SIG-M5 treated with dmso at 0.1 percent for 504 hours (cell line): ENCODE measurements around the gene STOML1.

Experiments used
- DNase-seq: peaks from one replicate; lab custom pipeline; 2025; ENCODE audit not compliant: unreplicated experiment; lab: John Stamatoyannopoulos, UW

STOML1 gene

GRCh38 chr15:74022706-74023470, 30.8 kb upstream of the STOML1 start:
- no peak for DNase-seq

DNA sequence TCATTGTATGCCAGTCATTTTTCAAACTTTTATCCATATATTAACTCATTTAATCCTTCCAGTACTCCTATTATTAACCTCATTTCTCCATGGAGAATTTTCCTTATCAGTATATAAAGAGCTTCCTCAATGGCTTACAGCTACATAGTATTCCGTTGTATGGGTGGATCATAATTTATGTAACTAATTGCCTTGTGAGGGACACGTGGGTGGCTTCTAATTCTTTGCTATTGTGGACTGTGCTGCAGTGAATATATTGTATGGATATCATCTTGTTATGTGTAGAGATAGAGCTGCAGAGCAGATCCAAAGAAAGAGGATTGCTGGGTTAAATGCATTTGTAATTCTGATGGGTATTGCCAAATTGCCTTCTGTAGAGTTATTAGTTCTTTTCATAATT, 27.6 kb upstream of the STOML1 start:
- DNase-seq, result no peak

GRCh38 chr15:74013374-74013894, 21.3 kb upstream of the STOML1 start:
- no peak for DNase-seq

DNA sequence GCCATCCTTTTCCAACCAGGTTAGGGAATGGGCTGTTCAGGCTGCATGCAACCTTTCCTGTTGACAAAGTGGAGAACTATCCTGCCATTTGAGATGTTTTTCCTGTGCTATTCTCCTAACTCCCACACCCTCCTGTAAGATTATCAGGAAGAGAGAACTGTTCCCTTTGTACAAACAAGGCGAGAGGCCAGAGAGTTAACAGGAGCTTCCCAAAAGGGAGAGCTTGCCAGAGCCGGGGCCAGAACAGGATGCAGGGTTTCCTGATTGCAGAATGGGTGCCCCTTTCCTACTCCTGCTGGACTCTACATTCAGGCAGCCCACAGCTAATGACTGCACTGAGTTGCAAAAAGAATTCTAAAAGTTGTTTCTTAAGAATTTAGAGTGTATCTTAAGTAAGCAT, 19.5 kb upstream of the STOML1 start:
- no peak for DNase-seq

DNA sequence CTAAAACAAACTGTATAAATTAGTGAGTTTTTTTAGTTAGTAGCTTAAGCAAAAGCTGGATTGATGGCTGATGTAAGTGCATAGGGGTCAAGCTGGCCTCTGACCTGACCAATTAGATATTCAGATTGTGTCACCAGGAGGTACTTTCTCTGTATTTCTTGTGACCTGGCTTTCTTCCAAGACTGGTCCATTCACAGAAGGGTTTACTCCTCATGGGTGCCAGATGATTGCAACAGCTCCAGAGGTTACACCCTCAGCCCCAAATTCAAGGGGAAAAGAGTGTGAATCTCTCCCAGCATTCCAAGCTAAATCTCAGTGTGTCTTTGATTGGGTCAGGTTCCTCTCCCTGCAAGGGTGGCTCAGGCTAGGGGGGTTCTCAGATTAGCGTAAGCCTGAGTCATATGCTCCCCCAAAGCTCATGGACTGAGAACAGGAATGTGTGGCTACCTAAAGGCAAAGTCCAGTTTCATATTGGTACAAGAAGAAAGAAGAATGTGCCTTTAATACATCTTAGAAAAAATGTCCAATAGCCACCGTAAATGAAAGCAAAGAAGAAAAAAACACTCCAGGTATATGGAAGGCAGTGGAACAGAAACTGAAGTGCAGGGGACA, 18.9 kb upstream of the STOML1 start:
- no peak for DNase-seq

DNA sequence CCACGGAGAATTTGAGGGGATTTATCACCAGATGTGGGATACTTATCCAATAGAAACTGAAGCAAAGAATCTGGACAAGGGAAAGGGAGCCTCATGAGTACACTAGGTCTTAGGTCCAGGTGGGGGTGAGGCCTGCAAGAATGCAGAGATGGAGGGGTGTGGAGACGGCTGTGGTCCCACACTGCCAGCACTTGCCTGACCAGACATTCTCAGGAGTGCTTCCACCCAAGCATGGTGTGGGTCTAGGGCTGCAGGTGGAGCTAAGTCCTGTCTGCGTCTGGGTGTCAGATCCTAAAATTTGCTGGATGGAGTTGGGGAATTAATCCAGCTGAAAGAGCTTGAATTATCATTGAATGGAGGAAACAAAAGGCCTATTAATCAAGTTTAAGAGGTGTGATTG, 16.8 kb upstream of the STOML1 start:
- no peak for DNase-seq

GRCh38 chr15:74007820-74008371, 15.8 kb upstream of the STOML1 start:
- no peak for DNase-seq

GRCh38 chr15:74006774-74007639, 14.9 kb upstream of the STOML1 start:
- no peak for DNase-seq

- DNase-seq, result no peak
Measured at GRCh38 chr15:73997986-73998385, 5.9 kb upstream of the STOML1 start.

GRCh38 chr15:73996939-73997338, 4.8 kb upstream of the STOML1 start:
- peak; percentile 23 for DNase-seq

GRCh38 chr15:73996267-73996666, 4.2 kb upstream of the STOML1 start:
- DNase-seq, result no peak

DNA sequence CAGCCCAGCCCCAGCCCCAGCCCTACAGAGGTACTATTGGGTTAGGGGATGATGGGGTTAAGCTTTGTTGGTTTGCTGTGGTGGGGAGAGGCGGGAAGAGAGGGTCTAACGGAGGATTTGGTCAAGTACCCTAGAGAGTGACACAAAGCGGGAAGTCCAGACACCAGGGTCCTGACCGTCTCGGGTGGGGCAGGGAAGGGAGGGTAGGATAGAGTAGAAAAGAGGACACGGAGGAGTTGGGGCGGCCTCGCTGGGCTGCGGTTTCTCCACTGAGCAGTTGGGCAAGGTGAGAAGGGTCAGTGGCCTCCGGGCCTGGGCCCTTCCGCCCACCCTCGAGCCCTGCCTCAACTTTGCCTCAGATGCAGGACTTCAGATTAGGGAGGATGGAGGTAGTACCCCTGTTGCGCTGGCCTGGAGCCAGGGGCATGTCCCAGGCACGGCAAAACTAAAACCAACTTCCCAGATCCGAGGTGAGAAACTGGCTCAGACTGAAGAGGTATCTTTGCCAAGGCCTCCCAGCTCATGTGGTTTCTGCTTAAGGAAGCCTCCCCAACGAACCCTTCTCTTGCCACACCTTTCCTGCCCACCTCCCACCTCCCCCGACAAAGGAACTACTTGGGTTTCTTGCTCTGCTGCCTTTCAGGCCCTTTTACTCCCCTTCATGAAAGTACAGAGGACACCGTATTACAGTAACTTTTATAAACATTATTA, 3.0 kb upstream of the STOML1 start:
- DNase-seq, result peak; percentile 30

DNA sequence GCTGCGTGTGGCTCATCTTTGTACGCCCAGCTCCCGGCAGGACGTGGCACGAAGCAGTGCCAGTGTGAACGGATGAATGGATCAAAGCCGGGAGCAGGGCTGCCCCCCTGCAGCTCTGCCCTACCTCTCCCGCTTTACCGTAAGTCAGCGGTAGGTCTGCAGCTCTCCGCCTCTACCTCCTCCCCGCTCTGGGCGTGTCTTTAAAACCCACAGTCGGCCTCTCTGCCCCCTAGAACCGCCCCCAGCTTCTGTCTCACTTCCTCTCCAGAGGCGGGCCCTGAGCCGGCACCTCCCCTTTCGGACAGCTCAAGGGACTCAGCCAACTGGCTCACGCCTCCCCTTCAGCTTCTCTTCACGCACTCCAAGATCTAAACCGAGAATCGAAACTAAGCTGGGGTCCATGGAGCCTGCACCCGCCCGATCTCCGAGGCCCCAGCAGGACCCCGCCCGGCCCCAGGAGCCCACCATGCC, 2.4 kb upstream of the STOML1 start, which contains the start of gene PML:
TSS of gene PML (plus strand) at position 304 of the 471 bp plus-strand sequence. CDS start at position 401, 97 bp downstream.
- peak; percentile 98 for DNase-seq

- DNase-seq, result no peak
Measured at GRCh38 chr15:73993211-73993994, 1.3 kb upstream of the STOML1 start.

- DNase-seq, result no peak
Measured at GRCh38 chr15:73992594-73992898, 451 bp upstream of the STOML1 start.

DNA sequence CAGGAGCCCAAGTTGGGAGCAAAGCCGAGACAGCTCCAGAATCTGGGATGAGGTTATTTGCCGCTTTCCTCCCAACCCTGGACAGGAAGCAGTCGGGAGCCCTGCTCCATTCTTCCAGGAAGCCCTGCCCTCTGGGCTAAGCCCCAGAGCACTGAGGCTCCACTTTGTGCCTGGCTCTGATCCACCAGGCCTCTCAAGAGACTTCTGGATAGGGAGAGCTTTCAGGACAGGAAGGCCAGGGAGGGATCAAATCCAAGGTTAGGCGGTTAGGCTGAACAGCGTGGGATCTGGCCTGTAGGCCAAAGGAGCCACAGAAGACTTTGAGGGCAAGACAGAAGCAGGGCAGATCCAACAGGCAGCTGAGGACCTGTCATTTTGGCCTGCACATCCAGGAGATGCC, 835 bp downstream of the STOML1 start:
- DNase-seq, result no peak

GRCh38 chr15:73990250-73991005, 1.7 kb downstream of the STOML1 start:
- DNase-seq, result no peak

DNA sequence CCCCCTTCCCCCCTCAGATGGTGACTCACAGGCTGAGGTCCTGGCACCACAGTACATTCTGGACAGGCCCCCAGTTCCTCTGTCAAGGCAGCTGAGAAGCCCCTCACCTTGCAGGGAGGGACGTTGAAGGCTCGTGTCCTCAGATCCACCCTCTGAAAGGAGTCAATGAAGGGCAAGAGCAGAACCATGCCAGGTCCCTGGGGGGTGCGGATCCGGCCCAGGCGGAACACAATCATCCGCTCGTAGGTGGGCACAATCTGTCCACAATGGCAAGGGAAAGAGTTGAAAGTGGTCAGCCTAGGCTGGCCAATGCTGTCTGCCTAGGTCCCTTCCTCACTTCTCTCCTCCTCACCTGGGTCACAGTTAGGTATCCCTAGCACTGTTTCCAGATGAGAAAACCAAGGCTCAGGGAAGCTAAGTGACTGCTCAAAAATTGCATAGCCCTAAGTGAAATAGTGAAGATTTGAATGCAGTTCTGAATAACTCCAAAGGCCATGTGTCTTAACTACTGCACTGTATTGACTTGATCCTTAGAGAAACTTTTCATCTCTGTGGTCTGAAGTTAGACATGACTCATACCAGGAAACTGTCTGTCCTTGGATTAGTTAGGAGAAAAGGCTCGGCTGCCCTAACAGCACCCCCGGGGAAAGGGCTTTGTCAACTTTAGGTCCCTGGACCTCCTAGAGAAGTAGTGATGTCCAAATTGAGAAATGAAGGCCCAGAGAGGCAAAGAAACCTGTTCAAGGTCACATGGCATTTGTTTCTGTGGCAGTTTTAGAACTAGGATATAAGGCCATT, 2.9 kb downstream of the STOML1 start:
- no peak for DNase-seq
